Gastrocnemius medialis (tissue), 4 donors: ENCODE measurements around the gene C17orf67.

Experiments used
- POLR2A ChIP-seq, 2 donors: fragments of 450-650 bp; IDR thresholded peaks; one replicate each; pipeline ENCODE4 v1.6.1; 2017; ENCODE audit warnings: antibody characterized with exemption in 2 of 2, mild to moderate bottlenecking in 2 of 2, moderate library complexity in 2 of 2
- TF ChIP-seq, protein P1 (sequence below), 5 experiments: fragments of 450-650 bp in 3 of 5; fragments of 200-600 bp in 2 of 5; sonication (generic) in 2 of 5; IDR thresholded peaks in 4 of 5; conservative IDR thresholded peaks in 1 of 5; 1 replicate in 4 of 5; 2 replicates in 1 of 5; pipeline ENCODE4 v1.5.1; 2016 to 2019; ENCODE audit warnings: antibody characterized with exemption in 5 of 5, mild to moderate bottlenecking in 3 of 5, moderate library complexity in 3 of 5

DNA sequence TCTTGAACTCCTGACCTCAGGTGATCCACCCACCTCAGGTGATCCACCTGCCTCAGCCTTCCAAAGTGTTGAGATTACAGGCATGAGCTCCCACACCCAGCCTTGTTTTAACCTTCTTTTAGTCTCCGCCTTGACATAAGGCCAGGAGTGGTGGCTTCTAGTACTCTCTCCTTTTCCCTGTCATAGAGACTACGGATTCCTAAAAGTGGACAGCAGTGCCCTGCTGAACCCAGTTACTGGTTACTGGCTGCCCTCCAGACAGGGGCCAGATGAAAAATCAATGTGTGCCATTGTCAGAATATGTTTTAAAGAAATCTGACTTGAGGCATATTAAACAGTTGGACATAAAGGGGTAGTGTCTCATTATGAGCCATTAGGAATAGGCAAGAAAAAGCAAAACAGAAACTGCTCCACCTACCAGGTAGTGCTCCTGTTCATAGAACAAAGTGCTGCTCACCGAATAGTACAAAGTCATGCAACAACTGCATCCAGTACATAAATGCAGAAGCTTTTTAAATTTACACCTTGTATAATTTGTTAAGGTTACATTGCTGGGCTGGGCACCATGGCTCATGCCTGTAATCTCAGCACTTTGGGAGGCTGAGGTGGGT lies 48.1 kb upstream of the C17orf67 start:
- TF ChIP-seq, protein P1, sequence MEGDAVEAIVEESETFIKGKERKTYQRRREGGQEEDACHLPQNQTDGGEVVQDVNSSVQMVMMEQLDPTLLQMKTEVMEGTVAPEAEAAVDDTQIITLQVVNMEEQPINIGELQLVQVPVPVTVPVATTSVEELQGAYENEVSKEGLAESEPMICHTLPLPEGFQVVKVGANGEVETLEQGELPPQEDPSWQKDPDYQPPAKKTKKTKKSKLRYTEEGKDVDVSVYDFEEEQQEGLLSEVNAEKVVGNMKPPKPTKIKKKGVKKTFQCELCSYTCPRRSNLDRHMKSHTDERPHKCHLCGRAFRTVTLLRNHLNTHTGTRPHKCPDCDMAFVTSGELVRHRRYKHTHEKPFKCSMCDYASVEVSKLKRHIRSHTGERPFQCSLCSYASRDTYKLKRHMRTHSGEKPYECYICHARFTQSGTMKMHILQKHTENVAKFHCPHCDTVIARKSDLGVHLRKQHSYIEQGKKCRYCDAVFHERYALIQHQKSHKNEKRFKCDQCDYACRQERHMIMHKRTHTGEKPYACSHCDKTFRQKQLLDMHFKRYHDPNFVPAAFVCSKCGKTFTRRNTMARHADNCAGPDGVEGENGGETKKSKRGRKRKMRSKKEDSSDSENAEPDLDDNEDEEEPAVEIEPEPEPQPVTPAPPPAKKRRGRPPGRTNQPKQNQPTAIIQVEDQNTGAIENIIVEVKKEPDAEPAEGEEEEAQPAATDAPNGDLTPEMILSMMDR (IDR thresholded peaks at IDR 0.05 in 4 of 5, conservative IDR thresholded peaks at IDR 0.05 in 1 of 5), result no peak
- TF ChIP-seq POLR2A (IDR thresholded peaks at IDR 0.05), result no peak
